ENCODE results near the gene EDDM13. TPM values are rescaled to one million over a fixed set of nuclear protein-coding genes. Genes with fewer than 3 reads are reported as not detected.

The EDDM13 gene
- total RNA-seq, 1 donor: not detected

- H3K4me3 ChIP-seq (ENCODE audit: low read depth, low read length): no peak overlapping the region
- no peak for TF ChIP-seq CTCF (IDR thresholded peaks at IDR 0.05; ENCODE audit: insufficient read depth, low read depth, low read length)
- no peak for DNase-seq (ENCODE audit: low read depth)
These were observed 1.9 kb upstream of the EDDM13 start for GRCh38 chr19:56270676-56271075.

DNA sequence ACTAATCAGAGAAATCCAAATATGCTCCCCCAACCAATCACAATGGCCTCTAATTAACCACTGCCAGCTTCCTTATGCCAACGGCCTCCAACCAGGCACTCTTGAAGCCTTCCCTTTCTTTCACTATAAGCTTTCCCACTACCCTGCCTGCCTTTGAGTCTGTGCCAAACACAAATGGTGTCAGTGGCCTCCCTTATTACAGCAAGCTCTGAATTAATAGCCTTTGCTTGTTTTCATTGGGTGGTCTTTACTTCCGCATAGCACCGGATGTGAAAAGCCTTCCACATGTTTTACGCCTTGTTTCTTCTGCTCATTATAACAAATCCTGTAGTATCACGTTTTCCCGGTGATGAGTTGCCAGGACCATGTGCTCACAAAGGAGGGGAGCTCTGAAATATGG is 1.4 kb upstream of the EDDM13 start:
- H3K4me3 ChIP-seq (ENCODE audit: low read depth, low read length): no peak overlapping the region
- no peak for TF ChIP-seq CTCF (IDR thresholded peaks at IDR 0.05; ENCODE audit: insufficient read depth, low read depth, low read length)
- DNase-seq (ENCODE audit: low read depth): no peak

- no peak for TF ChIP-seq CTCF (IDR thresholded peaks at IDR 0.05; ENCODE audit: insufficient read depth, low read depth, low read length)
- no peak overlapping the region for H3K4me3 ChIP-seq (ENCODE audit: low read depth, low read length)
- DNase-seq (ENCODE audit: low read depth): peak; percentile 2
These were observed 1.1 kb downstream of the EDDM13 start for GRCh38 chr19:56273563-56274117.

GRCh38 chr19:56282809-56283208 is 10.3 kb downstream of the EDDM13 start:
- no peak overlapping the region for H3K4me3 ChIP-seq (ENCODE audit: low read depth, low read length)
- no peak for DNase-seq (ENCODE audit: low read depth)
- no peak for TF ChIP-seq CTCF (IDR thresholded peaks at IDR 0.05; ENCODE audit: insufficient read depth, low read depth, low read length)

- TF ChIP-seq CTCF (IDR thresholded peaks at IDR 0.05; ENCODE audit: insufficient read depth, low read depth, low read length): no peak
- no peak overlapping the region for H3K4me3 ChIP-seq (ENCODE audit: low read depth, low read length)
- no peak for DNase-seq (ENCODE audit: low read depth)
These were observed 12.2 kb downstream of the EDDM13 start for GRCh38 chr19:56284746-56285145.

- no peak for TF ChIP-seq CTCF (IDR thresholded peaks at IDR 0.05; ENCODE audit: insufficient read depth, low read depth, low read length)
- DNase-seq (ENCODE audit: low read depth): no peak
- H3K4me3 ChIP-seq (ENCODE audit: low read depth, low read length): no peak overlapping the region
These were observed 17.6 kb downstream of the EDDM13 start for GRCh38 chr19:56290104-56290503.

DNA sequence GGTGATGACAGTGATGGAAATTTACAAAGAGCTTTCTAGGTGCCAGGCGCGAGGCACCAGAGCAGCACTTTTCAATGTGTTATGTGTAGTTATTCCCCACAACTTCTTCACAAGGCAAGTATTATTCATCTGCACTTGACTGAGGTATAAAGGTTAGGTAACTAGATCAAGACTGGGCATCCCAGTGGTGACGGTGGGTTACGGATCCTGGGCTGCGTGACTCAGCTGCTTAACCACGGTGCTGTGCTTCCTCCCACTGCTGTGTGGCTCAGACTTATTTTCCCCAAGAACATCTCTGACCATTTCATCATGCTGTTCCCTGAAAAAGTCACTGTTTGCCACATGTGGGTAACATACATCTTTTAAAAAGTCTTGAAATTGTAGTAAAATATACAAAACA is 19.3 kb downstream of the EDDM13 start:
- no peak for DNase-seq (ENCODE audit: low read depth)
- TF ChIP-seq CTCF (IDR thresholded peaks at IDR 0.05; ENCODE audit: insufficient read depth, low read depth, low read length): no peak
- H3K4me3 ChIP-seq (ENCODE audit: low read depth, low read length): no peak overlapping the region

All from fibroblast of villous mesenchyme (primary cell).